Measurements from ENCODE around the gene MN1.

DNA sequence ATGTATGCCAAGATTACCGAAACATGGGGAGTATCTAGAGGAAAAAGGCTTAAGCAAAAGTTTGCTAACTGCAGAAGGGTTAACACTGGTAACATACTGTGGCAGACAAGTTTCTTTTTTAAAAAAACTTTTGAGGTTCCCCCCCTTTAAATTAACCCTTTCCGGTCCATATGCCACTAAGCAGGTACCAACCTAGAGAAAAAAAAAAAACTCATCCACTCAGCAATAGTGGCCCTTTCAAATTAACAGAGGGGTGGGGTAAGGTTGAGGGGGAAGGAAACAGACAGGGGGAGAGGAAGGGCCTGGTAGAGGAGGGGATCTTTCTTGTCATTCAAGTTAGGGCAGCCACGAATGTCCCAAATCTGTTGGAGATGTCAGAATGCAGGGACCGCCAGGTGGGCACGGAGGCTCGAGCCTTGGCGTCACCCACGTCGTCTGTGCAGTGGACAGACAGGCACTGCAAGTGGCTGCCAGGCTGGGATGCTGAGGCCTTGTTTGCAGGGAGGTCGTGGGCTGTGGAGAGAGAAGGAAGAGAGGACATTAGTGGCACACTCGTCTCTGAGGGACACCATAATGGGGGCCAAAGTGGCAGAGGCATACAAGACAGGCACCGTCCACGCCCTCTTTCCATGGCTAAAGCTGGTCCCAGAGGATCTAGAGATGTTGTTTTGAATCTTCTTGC, 50.8 kb downstream of the MN1 start:
- TF ChIP-seq USF2 (IDR thresholded peaks at IDR 0.05) (no peak), CHD4 (IDR thresholded peaks at IDR 0.05; ENCODE audit: borderline replicate concordance) (no peak), EP300 (IDR thresholded peaks at IDR 0.05) (no peak), FOSB (CRISPR knock-in tag; IDR thresholded peaks at IDR 0.05) (no peak), REST (IDR thresholded peaks at IDR 0.05) (no peak), POLR2AphosphoS2 (conservative IDR thresholded peaks at IDR 0.05; ENCODE audit: low read length) (no peak), MAX (IDR thresholded peaks at IDR 0.05) (no peak), JUNB (IDR thresholded peaks at IDR 0.05) (no peak), POLR2A (IDR thresholded peaks at IDR 0.05; ENCODE audit: low read length) (no peak), MAZ (IDR thresholded peaks at IDR 0.05; ENCODE audit: borderline replicate concordance, low read depth, low read length) (no peak)
- TF ChIP-seq, protein P1, sequence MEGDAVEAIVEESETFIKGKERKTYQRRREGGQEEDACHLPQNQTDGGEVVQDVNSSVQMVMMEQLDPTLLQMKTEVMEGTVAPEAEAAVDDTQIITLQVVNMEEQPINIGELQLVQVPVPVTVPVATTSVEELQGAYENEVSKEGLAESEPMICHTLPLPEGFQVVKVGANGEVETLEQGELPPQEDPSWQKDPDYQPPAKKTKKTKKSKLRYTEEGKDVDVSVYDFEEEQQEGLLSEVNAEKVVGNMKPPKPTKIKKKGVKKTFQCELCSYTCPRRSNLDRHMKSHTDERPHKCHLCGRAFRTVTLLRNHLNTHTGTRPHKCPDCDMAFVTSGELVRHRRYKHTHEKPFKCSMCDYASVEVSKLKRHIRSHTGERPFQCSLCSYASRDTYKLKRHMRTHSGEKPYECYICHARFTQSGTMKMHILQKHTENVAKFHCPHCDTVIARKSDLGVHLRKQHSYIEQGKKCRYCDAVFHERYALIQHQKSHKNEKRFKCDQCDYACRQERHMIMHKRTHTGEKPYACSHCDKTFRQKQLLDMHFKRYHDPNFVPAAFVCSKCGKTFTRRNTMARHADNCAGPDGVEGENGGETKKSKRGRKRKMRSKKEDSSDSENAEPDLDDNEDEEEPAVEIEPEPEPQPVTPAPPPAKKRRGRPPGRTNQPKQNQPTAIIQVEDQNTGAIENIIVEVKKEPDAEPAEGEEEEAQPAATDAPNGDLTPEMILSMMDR (IDR thresholded peaks at IDR 0.05) = no peak
- TF ChIP-seq, protein P2, sequence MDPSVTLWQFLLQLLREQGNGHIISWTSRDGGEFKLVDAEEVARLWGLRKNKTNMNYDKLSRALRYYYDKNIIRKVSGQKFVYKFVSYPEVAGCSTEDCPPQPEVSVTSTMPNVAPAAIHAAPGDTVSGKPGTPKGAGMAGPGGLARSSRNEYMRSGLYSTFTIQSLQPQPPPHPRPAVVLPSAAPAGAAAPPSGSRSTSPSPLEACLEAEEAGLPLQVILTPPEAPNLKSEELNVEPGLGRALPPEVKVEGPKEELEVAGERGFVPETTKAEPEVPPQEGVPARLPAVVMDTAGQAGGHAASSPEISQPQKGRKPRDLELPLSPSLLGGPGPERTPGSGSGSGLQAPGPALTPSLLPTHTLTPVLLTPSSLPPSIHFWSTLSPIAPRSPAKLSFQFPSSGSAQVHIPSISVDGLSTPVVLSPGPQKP (IDR thresholded peaks at IDR 0.05; ENCODE audit: low read depth, low read length) = no peak

Measured in A549 (cell line).